ENCODE measurements around the gene COL5A1.

COL5A1 gene

GRCh38 chr9:134764473-134765269, 123.1 kb downstream of the COL5A1 start:
- Histone ChIP-seq H3K9ac (ENCODE audit: low read length) (no peak overlapping the region), H3K27ac (ENCODE audit: low read depth, low read length, poor library complexity, severe bottlenecking) (no peak overlapping the region), H2AFZ (ENCODE audit: low read length) (no peak overlapping the region), H3K36me3 (ENCODE audit: insufficient read depth, low read length) (no peaks in the 10 kb centered on the region), H3K79me2 (ENCODE audit: insufficient read depth, low read length) (no peaks in the 10 kb centered on the region), H3K9me3 (ENCODE audit: low read length) (no peaks in the 10 kb centered on the region), H3K4me3 (ENCODE audit: low read depth, low read length, poor library complexity, severe bottlenecking) (no peak overlapping the region), H3K9me2 (ENCODE audit: low read depth, low read length) (no peaks in the 10 kb centered on the region), H3K4me2 (ENCODE audit: low read length) (no peak overlapping the region), H4K20me1 (ENCODE audit: insufficient read depth, low read length) (no peaks in the 10 kb centered on the region), H3K27me3 (ENCODE audit: insufficient read depth, low read length) (0 out of 2 replicates have a peak, but pooled peaks cover 6% of the 10 kb centered on the region), H3K4me1 (ENCODE audit: insufficient read depth, low read length, severe bottlenecking) (no peaks in the 10 kb centered on the region), H3F3A (ENCODE audit: insufficient read depth, low read length) (no peaks in the 10 kb centered on the region)
- TF ChIP-seq CTCF (IDR thresholded peaks at IDR 0.05; ENCODE audit: low read length), result no peak
- no peak for TF ChIP-seq EZH2 (IDR thresholded peaks at IDR 0.05; ENCODE audit: borderline replicate concordance, low read length)

- no peak overlapping the region for H3K27ac ChIP-seq (ENCODE audit: low read depth, low read length, poor library complexity, severe bottlenecking)
- no peaks in the 10 kb centered on the region for H3K9me3 ChIP-seq (ENCODE audit: low read length)
- no peak overlapping the region for H3K4me3 ChIP-seq (ENCODE audit: low read depth, low read length, poor library complexity, severe bottlenecking)
- H3K4me1 ChIP-seq (ENCODE audit: insufficient read depth, low read length, severe bottlenecking), result no peaks in the 10 kb centered on the region
- TF ChIP-seq EZH2 (IDR thresholded peaks at IDR 0.05; ENCODE audit: borderline replicate concordance, low read length), result no peak
- no peak for TF ChIP-seq CTCF (IDR thresholded peaks at IDR 0.05; ENCODE audit: low read length)
- no peaks in the 10 kb centered on the region for H3K9me2 ChIP-seq (ENCODE audit: low read depth, low read length)
- no peak overlapping the region for H3K9ac ChIP-seq (ENCODE audit: low read length)
- H3K4me2 ChIP-seq (ENCODE audit: low read length), result no peak overlapping the region
- no peaks in the 10 kb centered on the region for H3K79me2 ChIP-seq (ENCODE audit: insufficient read depth, low read length)
- H2AFZ ChIP-seq (ENCODE audit: low read length), result no peak overlapping the region
- H3K36me3 ChIP-seq (ENCODE audit: insufficient read depth, low read length), result no peaks in the 10 kb centered on the region
- H4K20me1 ChIP-seq (ENCODE audit: insufficient read depth, low read length), result no peaks in the 10 kb centered on the region
- peaks cover 6% of the 10 kb centered on the region; the same call in 1 of the 2 replicates for H3K27me3 ChIP-seq (ENCODE audit: insufficient read depth, low read length)
- no peaks in the 10 kb centered on the region for H3F3A ChIP-seq (ENCODE audit: insufficient read depth, low read length)
These were observed 124.2 kb downstream of the COL5A1 start for GRCh38 chr9:134765785-134766184.

GRCh38 chr9:134766587-134766986, 125.0 kb downstream of the COL5A1 start:
- Histone ChIP-seq H3K9me3 (ENCODE audit: low read length) (no peaks in the 10 kb centered on the region), H3F3A (ENCODE audit: insufficient read depth, low read length) (no peaks in the 10 kb centered on the region), H3K4me1 (ENCODE audit: insufficient read depth, low read length, severe bottlenecking) (no peaks in the 10 kb centered on the region), H3K9ac (ENCODE audit: low read length) (no peak overlapping the region), H4K20me1 (ENCODE audit: insufficient read depth, low read length) (no peaks in the 10 kb centered on the region), H3K36me3 (ENCODE audit: insufficient read depth, low read length) (no peaks in the 10 kb centered on the region), H3K27me3 (ENCODE audit: insufficient read depth, low read length) (peaks cover 6% of the 10 kb centered on the region; the same call in 1 of the 2 replicates), H3K9me2 (ENCODE audit: low read depth, low read length) (no peaks in the 10 kb centered on the region), H2AFZ (ENCODE audit: low read length) (no peak overlapping the region), H3K4me2 (ENCODE audit: low read length) (no peak overlapping the region), H3K79me2 (ENCODE audit: insufficient read depth, low read length) (no peaks in the 10 kb centered on the region), H3K27ac (ENCODE audit: low read depth, low read length, poor library complexity, severe bottlenecking) (no peak overlapping the region), H3K4me3 (ENCODE audit: low read depth, low read length, poor library complexity, severe bottlenecking) (no peak overlapping the region)
- TF ChIP-seq CTCF (IDR thresholded peaks at IDR 0.05; ENCODE audit: low read length) (no peak), EZH2 (IDR thresholded peaks at IDR 0.05; ENCODE audit: borderline replicate concordance, low read length) (no peak)

Measured in OCI-LY1 (cell line).